Measurements from ENCODE around the gene BCAS3.

- TF ChIP-seq POLR2A (IDR thresholded peaks at IDR 0.05) (no peak), CTCF (IDR thresholded peaks at IDR 0.05) (no peak)
Measured at GRCh38 chr17:61418449-61418848, 740.8 kb downstream of the BCAS3 start.

Measured in ovary (tissue), 3 donors.